ENCODE measurements around the gene NCR1.
"Not testable (repeated sequence)": the region's sequence is repeated elsewhere in the genome, so short reads cannot be mapped to it uniquely, and the experiment has no call there.

Gene NCR1

DNA sequence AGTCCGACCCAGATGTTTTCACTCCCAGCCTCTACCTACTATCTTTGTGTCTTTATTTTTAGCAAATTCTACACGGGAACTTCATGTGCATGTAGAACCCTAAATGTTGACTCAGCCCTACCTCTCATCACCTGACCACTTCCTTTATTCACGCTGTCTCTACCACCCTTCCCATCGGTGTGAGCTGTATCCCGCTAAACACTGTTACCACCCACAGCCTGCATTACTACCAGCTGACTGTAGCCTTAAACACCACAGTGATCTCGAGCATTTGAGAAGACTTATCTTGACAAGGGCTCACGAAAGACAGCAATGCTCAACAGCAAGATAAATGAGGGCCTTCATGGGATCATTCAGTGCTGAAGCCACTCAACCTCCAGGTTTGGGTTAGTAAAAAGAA, 15.1 kb downstream of the NCR1 start:
- H3K9me3 ChIP-seq (ENCODE audit: insufficient read depth, low read length) = no peaks in the 10 kb centered on the region
- H3K4me1 ChIP-seq (ENCODE audit: insufficient read depth, insufficient read length) = peaks cover 3% of the 10 kb centered on the region
- no peak overlapping the region for H3K4me3 ChIP-seq (ENCODE audit: insufficient read length, low read depth)
- no peaks in the 10 kb centered on the region for H3K27me3 ChIP-seq (ENCODE audit: insufficient read depth, insufficient read length)
- DNase-seq (ENCODE audit: low read depth, low spot score) = no peak
- no peak overlapping the region for H3K9ac ChIP-seq (ENCODE audit: insufficient read length, low read depth)
- TF ChIP-seq ZNF274 (IDR thresholded peaks at IDR 0.05; ENCODE audit: low read depth, low read length) (no peak), SUZ12 (IDR thresholded peaks at IDR 0.05; ENCODE audit: extremely low read depth, insufficient read depth, insufficient read length) (no peak), YY1 (IDR thresholded peaks at IDR 0.05; ENCODE audit: insufficient read depth, insufficient read length) (no peak)
- H3K36me3 ChIP-seq (ENCODE audit: insufficient read depth, insufficient read length, low read length) = no peaks in the 10 kb centered on the region

DNA sequence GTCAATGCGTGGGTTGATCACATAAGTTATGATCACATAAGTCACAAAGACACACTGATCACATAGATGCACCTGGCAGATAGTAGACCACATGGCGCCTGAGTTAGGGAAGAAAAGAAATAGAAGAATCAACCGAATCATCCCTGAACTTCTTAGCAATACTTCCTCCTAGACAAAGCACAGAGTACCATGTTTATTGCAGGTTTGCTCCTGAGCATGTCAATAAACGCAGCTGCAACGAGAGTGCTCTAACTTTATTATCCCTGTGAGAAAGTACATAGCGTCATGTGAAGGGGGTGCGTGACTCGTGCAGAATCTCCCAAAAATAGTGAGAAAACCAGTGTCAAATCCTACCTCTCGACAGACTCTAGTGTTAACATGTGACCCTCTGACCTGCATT, 17.3 kb downstream of the NCR1 start:
- TF ChIP-seq YY1 (IDR thresholded peaks at IDR 0.05; ENCODE audit: insufficient read depth, insufficient read length) (no peak), SUZ12 (IDR thresholded peaks at IDR 0.05; ENCODE audit: extremely low read depth, insufficient read depth, insufficient read length) (no peak), ZNF274 (IDR thresholded peaks at IDR 0.05; ENCODE audit: low read depth, low read length) (no peak)
- no peaks in the 10 kb centered on the region for H3K27me3 ChIP-seq (ENCODE audit: insufficient read depth, insufficient read length)
- no peaks in the 10 kb centered on the region for H3K36me3 ChIP-seq (ENCODE audit: insufficient read depth, insufficient read length, low read length)
- no peak for DNase-seq (ENCODE audit: low read depth, low spot score)
- H3K9ac ChIP-seq (ENCODE audit: insufficient read length, low read depth) = no peak overlapping the region
- H3K4me1 ChIP-seq (ENCODE audit: insufficient read depth, insufficient read length) = no peaks in the 10 kb centered on the region
- H3K9me3 ChIP-seq (ENCODE audit: insufficient read depth, low read length) = peaks cover 8% of the 10 kb centered on the region
- H3K4me3 ChIP-seq (ENCODE audit: insufficient read length, low read depth) = no peak overlapping the region

DNA sequence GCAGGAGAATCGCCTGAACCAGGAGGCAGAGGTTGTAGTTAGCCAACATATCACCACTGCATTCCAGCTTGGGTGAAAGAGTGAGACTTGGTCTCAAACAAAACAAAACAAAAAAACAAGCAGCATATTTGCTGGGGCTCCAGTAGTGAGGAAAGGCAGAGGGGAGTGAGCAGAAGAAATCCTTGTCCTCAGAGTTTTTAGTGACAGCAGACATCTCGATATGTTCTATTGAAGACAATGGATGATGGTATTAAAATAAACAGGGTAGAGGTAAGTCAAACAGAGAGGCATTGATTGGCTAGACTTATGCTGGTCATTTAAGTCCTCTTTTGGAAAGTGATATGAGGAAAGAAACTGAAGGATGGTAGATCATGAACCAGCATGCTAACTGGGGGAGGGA, 22.4 kb downstream of the NCR1 start:
- DNase-seq (ENCODE audit: low read depth, low spot score) = no peak
- no peak for TF ChIP-seq YY1 (IDR thresholded peaks at IDR 0.05; ENCODE audit: insufficient read depth, insufficient read length)
- TF ChIP-seq ZNF274 (IDR thresholded peaks at IDR 0.05; ENCODE audit: low read depth, low read length) = no peak
- no peak for TF ChIP-seq SUZ12 (IDR thresholded peaks at IDR 0.05; ENCODE audit: extremely low read depth, insufficient read depth, insufficient read length)
- Histone ChIP-seq H3K27me3 (ENCODE audit: insufficient read depth, insufficient read length) (no peaks in the 10 kb centered on the region), H3K36me3 (ENCODE audit: insufficient read depth, insufficient read length, low read length) (no peaks in the 10 kb centered on the region), H3K9ac (ENCODE audit: insufficient read length, low read depth) (no peak overlapping the region), H3K4me1 (ENCODE audit: insufficient read depth, insufficient read length) (no peaks in the 10 kb centered on the region), H3K9me3 (ENCODE audit: insufficient read depth, low read length) (peaks cover 14% of the 10 kb centered on the region), H3K4me3 (ENCODE audit: insufficient read length, low read depth) (no peak overlapping the region)

DNA sequence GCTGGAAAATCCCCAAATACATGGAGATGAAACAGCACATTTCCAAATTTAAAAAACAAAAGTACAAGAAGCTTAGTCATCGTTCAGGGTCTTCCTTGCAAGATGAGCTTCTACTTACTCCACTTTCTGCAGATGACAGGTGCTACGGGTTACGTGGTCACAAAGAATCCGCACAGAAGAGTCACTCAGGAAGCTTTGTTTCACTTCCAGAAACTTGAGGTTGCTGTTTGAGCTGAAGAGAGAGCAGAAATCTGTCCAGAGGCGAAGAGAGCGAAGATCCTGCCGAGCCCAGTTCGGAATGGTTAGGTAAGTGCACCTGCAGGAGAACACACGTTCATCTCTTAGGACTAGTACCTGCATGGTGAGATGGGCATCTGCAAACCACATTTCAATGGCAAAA, 32.0 kb downstream of the NCR1 start:
- H3K9me3 ChIP-seq (ENCODE audit: insufficient read depth, low read length) = no peaks in the 10 kb centered on the region
- H3K4me1 ChIP-seq (ENCODE audit: insufficient read depth, insufficient read length) = no peaks in the 10 kb centered on the region
- H3K9ac ChIP-seq (ENCODE audit: insufficient read length, low read depth) = no peak overlapping the region
- no peak for TF ChIP-seq SUZ12 (IDR thresholded peaks at IDR 0.05; ENCODE audit: extremely low read depth, insufficient read depth, insufficient read length)
- no peak for TF ChIP-seq YY1 (IDR thresholded peaks at IDR 0.05; ENCODE audit: insufficient read depth, insufficient read length)
- no peak for TF ChIP-seq ZNF274 (IDR thresholded peaks at IDR 0.05; ENCODE audit: low read depth, low read length)
- H3K36me3 ChIP-seq (ENCODE audit: insufficient read depth, insufficient read length, low read length) = no peaks in the 10 kb centered on the region
- no peak for DNase-seq (ENCODE audit: low read depth, low spot score)
- no peak overlapping the region for H3K4me3 ChIP-seq (ENCODE audit: insufficient read length, low read depth)
- no peaks in the 10 kb centered on the region for H3K27me3 ChIP-seq (ENCODE audit: insufficient read depth, insufficient read length)

DNA sequence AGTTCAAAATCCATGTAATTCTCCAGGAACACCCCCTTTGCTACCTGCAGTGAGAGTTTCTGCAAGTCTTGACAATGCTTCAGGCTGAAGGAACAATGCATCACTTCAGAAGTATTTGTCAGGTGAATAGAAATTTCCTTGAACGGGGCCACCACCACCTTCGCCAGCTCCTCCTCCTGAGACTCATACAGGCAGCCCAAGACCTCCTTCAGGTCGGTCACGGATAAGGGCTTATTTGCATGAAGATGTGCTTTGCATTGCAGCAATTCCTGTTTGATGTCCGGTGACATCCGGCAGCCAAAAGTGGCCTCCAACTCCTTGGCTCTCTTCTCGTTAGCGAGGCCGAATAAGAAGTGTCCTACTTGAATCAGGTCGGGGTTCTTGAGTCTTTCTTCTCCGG, 33.0 kb downstream of the NCR1 start:
- H3K4me3 ChIP-seq (ENCODE audit: insufficient read length, low read depth) = no peak overlapping the region
- no peaks in the 10 kb centered on the region for H3K36me3 ChIP-seq (ENCODE audit: insufficient read depth, insufficient read length, low read length)
- TF ChIP-seq SUZ12 (IDR thresholded peaks at IDR 0.05; ENCODE audit: extremely low read depth, insufficient read depth, insufficient read length) = no peak
- no peak for TF ChIP-seq YY1 (IDR thresholded peaks at IDR 0.05; ENCODE audit: insufficient read depth, insufficient read length)
- TF ChIP-seq ZNF274 (IDR thresholded peaks at IDR 0.05; ENCODE audit: low read depth, low read length) = no peak

DNA sequence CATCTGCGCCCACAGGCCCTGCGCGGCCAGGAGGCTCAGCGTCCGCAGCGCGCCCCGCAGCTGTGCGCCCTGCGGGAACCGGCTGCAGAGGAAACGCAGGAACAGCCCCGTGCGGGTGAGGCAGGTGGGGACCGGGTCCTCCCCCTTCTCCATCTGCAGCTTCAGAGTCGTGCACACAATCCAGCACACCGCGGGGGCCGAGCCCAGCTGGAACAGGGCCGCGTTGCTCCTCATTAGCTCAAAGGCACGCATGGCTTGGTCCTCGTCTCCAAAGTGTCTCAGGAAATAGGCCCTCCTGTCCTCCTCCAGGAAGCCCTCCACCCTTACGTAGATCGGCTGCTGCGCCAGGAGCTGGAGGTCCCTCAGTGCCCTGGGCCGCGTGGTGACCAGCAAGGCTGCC, 33.6 kb downstream of the NCR1 start:
- H3K9ac ChIP-seq (ENCODE audit: insufficient read length, low read depth); DNase-seq (ENCODE audit: low read depth, low spot score); H3K9me3 ChIP-seq (ENCODE audit: insufficient read depth, low read length); H3K4me1 ChIP-seq (ENCODE audit: insufficient read depth, insufficient read length); H3K36me3 ChIP-seq (ENCODE audit: insufficient read depth, insufficient read length, low read length); H3K27me3 ChIP-seq (ENCODE audit: insufficient read depth, insufficient read length); H3K4me3 ChIP-seq (ENCODE audit: insufficient read length, low read depth): not testable (repeated sequence)

More for the DNA sequence above, 33.0 kb downstream of the NCR1 start:
- no peak for DNase-seq (ENCODE audit: low read depth, low spot score)
- Histone ChIP-seq H3K4me1 (ENCODE audit: insufficient read depth, insufficient read length) (peaks cover 2% of the 10 kb centered on the region), H3K9me3 (ENCODE audit: insufficient read depth, low read length) (no peaks in the 10 kb centered on the region), H3K9ac (ENCODE audit: insufficient read length, low read depth) (no peak overlapping the region), H3K27me3 (ENCODE audit: insufficient read depth, insufficient read length) (no peaks in the 10 kb centered on the region)

DNA sequence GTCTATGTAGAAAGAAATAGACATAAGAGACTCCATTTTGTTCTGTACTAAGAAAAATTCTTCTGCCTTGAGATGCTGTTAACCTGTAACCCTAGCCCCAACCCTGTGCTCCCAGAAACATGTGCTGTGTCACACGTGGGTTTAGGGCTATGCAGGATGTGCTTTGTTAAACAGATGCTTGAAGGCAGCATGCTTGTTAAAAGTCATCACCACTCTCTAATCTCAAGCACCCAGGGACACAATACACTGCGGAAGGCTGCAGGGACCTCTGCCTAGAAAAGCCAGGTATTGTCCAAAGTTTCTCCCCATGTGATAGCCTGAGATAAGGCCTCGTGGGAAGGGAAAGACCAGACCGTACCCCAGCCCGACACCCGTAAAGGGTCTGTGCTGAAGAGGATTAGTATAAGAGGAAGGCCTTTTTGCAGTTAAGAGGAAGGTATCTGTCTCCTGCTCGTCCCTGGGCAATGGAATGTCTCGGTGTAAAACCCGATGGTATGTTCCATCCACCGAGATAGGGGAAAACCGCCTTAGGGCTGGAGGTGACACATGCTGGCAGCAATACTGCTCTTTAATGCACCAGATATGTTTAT, 37.9 kb downstream of the NCR1 start:
- not testable (repeated sequence) for H3K36me3 ChIP-seq (ENCODE audit: insufficient read depth, insufficient read length, low read length); H3K27me3 ChIP-seq (ENCODE audit: insufficient read depth, insufficient read length); DNase-seq (ENCODE audit: low read depth, low spot score); H3K4me3 ChIP-seq (ENCODE audit: insufficient read length, low read depth); H3K4me1 ChIP-seq (ENCODE audit: insufficient read depth, insufficient read length); H3K9ac ChIP-seq (ENCODE audit: insufficient read length, low read depth); H3K9me3 ChIP-seq (ENCODE audit: insufficient read depth, low read length)

DNA sequence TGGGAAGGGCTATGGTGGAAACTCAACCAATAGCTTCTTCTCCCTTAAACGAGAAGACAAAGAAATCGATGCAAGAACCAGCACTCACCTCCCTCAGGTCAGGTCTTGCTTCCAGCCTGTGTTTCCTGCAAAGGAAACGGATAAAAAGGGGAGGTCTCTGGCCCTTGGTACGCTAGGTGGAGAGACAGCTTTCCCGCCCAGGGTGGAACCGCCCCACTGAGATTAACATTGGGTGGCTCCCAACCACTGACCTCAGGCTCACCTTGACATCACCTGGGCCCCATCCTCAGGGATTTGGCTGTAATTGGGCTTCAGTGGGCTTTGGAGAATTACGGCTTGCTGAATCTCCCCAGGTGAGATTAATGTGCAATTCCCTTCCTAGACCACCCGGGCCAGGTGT, 41.4 kb downstream of the NCR1 start, which contains the start of gene NLRP7:
Gene NLRP7, minus strand, starts transcription at position 150 of the 400 bp plus-strand sequence.
- Histone ChIP-seq H3K9me3 (ENCODE audit: insufficient read depth, low read length) (no peaks in the 10 kb centered on the region), H3K9ac (ENCODE audit: insufficient read length, low read depth) (no peak within 1 kb of the TSS), H3K36me3 (ENCODE audit: insufficient read depth, insufficient read length, low read length) (no peaks in the 10 kb centered on the region), H3K4me1 (ENCODE audit: insufficient read depth, insufficient read length) (peaks cover 2% of the 10 kb centered on the region), H3K4me3 (ENCODE audit: insufficient read length, low read depth) (no peak within 1 kb of the TSS), H3K27me3 (ENCODE audit: insufficient read depth, insufficient read length) (no peaks in the 10 kb centered on the region)
- DNase-seq (ENCODE audit: low read depth, low spot score) = no peak
- TF ChIP-seq SUZ12 (IDR thresholded peaks at IDR 0.05; ENCODE audit: extremely low read depth, insufficient read depth, insufficient read length) (no peak), YY1 (IDR thresholded peaks at IDR 0.05; ENCODE audit: insufficient read depth, insufficient read length) (no peak), ZNF274 (IDR thresholded peaks at IDR 0.05; ENCODE audit: low read depth, low read length) (no peak)
